H1 (cell line): ENCODE results near the gene LRRC49. TPM values are rescaled to one million over a fixed set of nuclear protein-coding genes. Genes with fewer than 3 reads are reported as not detected.

Experiments
- CTCF ChIA-PET: fragments of 300-600 bp; sonication (Branson Sonifier 250); formaldehyde crosslinking; loops from one replicate; lab custom pipeline; 2021; ENCODE audit not compliant: partially characterized antibody; lab: Charles Lee
- POLR2A ChIA-PET: fragments of 300-600 bp; sonication (Branson Sonifier 250); formaldehyde crosslinking; loops from one replicate; lab custom pipeline; 2021; ENCODE audit warnings: inconsistent platforms; ENCODE audit not compliant: partially characterized antibody; lab: Charles Lee
- DNase-seq, 2 experiments: peaks; one replicate each; pipeline versions ENCODE4 v3.0.0 to v3.0.0-alpha.2; 2010 to 2022; ENCODE audit warnings: low spot score in 2 of 2, low read depth in 1 of 2, mixed read lengths in 1 of 2
- FAIRE-seq: peaks from 2 replicates; lab custom pipeline; 2011; peaks lifted over from hg19 to GRCh38; lab: Jason Lieb, UNC
- H2AFZ ChIP-seq: 2 replicates; pipeline ENCODE4 v1.8.1; 2012; ENCODE audit warnings: low read length, inconsistent platforms
- H2AK5ac ChIP-seq: 2 replicates; pipeline ENCODE4 v1.6.1; 2013; ENCODE audit warnings: low read depth, low read length
- H2BK120ac ChIP-seq: replicated peaks from 2 replicates; pipeline ENCODE3; 2013; ENCODE audit warnings: low read depth, low read length, inconsistent platforms
- H2BK12ac ChIP-seq: 2 replicates; pipeline ENCODE4 v1.6.1; 2013; ENCODE audit warnings: low read depth, low read length
- H2BK15ac ChIP-seq: 2 replicates; pipeline ENCODE4 v1.6.1; 2013; ENCODE audit warnings: low read length
- H2BK20ac ChIP-seq: 2 replicates; pipeline ENCODE4 v1.6.1; 2013; ENCODE audit warnings: low read length
- H2BK5ac ChIP-seq: 2 replicates; pipeline ENCODE4 v1.6.1; 2013; ENCODE audit warnings: low read depth, low read length
- H3K14ac ChIP-seq: 2 replicates; pipeline ENCODE4 v1.6.1; 2013; ENCODE audit warnings: inconsistent platforms; ENCODE audit not compliant: insufficient read length
- H3K18ac ChIP-seq: 2 replicates; pipeline ENCODE4 v1.6.1; 2013; ENCODE audit warnings: low read length; ENCODE audit errors: extremely low read depth
- H3K23ac ChIP-seq: 2 replicates; pipeline ENCODE4 v1.6.1; 2013; ENCODE audit warnings: inconsistent platforms; ENCODE audit not compliant: insufficient read length
- H3K23me2 ChIP-seq: 2 replicates; pipeline ENCODE4 v1.6.1; 2013; ENCODE audit warnings: low read depth, low read length
- H3K27ac ChIP-seq: 2 replicates; pipeline ENCODE4 v1.6.1; 2011; ENCODE audit warnings: low read depth, low read length, inconsistent platforms
- H3K27me3 ChIP-seq, 4 experiments: replicated peaks in 1 of 4; 1 replicate in 1 of 4; 2 replicates in 3 of 4; pipeline versions ENCODE4 v1.6.1 to v1.8.1; 2011 to 2013; ENCODE audit warnings: low read length in 3 of 4, mild to moderate bottlenecking in 3 of 4, inconsistent platforms in 2 of 4, mixed read lengths in 2 of 4, moderate library complexity in 1 of 4; ENCODE audit not compliant: control insufficient read depth in 3 of 4, insufficient read depth in 3 of 4; ENCODE audit errors: extremely low read depth in 1 of 4
- H3K36me3 ChIP-seq, 4 experiments: 2 replicates each; pipeline versions ENCODE4 v1.6.1 to v1.8.1; 2011 to 2013; ENCODE audit warnings: mild to moderate bottlenecking in 4 of 4, low read length in 3 of 4, moderate library complexity in 2 of 4, control low read depth in 1 of 4, inconsistent platforms in 1 of 4; ENCODE audit not compliant: insufficient read depth in 4 of 4, control insufficient read depth in 2 of 4
- H3K4ac ChIP-seq: replicated peaks from 2 replicates; pipeline ENCODE3; 2013; ENCODE audit warnings: low read length, low read depth, mixed read lengths, inconsistent platforms; ENCODE audit not compliant: insufficient read length
- H3K4me1 ChIP-seq, 4 experiments: replicated peaks in 1 of 4; 1 replicate in 1 of 4; 2 replicates in 3 of 4; pipeline versions ENCODE4 v1.6.1 to v1.8.1; 2011 to 2013; ENCODE audit warnings: low read length in 3 of 4, inconsistent platforms in 2 of 4, mixed read lengths in 1 of 4; ENCODE audit not compliant: insufficient read depth in 4 of 4, control insufficient read depth in 3 of 4
- H3K4me2 ChIP-seq, 2 experiments: 2 replicates each; pipeline versions ENCODE4 v1.6.1 to v1.8.1; 2011 to 2013; ENCODE audit warnings: low read depth in 2 of 2, low read length in 2 of 2, control low read depth in 1 of 2, inconsistent platforms in 1 of 2, mild to moderate bottlenecking in 1 of 2; ENCODE audit not compliant: insufficient read depth in 1 of 2
- H3K4me3 ChIP-seq, 4 experiments: fragments of 200-600, 300-600 bp in 1 of 4; sonication (generic), shearing (Covaris generic), sonication (Bioruptor Twin) in 1 of 4; 2 replicates each; pipeline versions ENCODE4 v1.5.1 to v1.8.1; 2011 to 2016; ENCODE audit warnings: low read length in 4 of 4, low read depth in 3 of 4, control low read depth in 2 of 4, inconsistent platforms in 2 of 4, mild to moderate bottlenecking in 2 of 4, mixed read lengths in 1 of 4, moderate library complexity in 1 of 4; ENCODE audit not compliant: insufficient read depth in 2 of 4; ENCODE audit errors: extremely low read depth in 1 of 4
- H3K56ac ChIP-seq: replicated peaks from 2 replicates; pipeline ENCODE3; 2013; ENCODE audit warnings: low read depth, mild to moderate bottlenecking, mixed read lengths, low read length, inconsistent platforms; ENCODE audit not compliant: insufficient read length
- H3K79me1 ChIP-seq: 2 replicates; pipeline ENCODE4 v1.6.1; 2013; ENCODE audit warnings: low read depth, low read length, control low read depth
- H3K79me2 ChIP-seq, 2 experiments: 2 replicates each; pipeline versions ENCODE4 v1.6.1 to v1.8.1; 2012 to 2013; ENCODE audit warnings: low read length in 2 of 2, mild to moderate bottlenecking in 2 of 2, inconsistent platforms in 1 of 2; ENCODE audit not compliant: insufficient read depth in 2 of 2, control insufficient read depth in 1 of 2
- H3K9ac ChIP-seq, 4 experiments: replicated peaks in 1 of 4; 1 replicate in 1 of 4; 2 replicates in 3 of 4; pipeline versions ENCODE4 v1.6.1 to v1.8.1; 2011 to 2013; ENCODE audit warnings: low read depth in 3 of 4, low read length in 3 of 4, control low read depth in 2 of 4, mild to moderate bottlenecking in 2 of 4, moderate library complexity in 2 of 4, inconsistent platforms in 1 of 4; ENCODE audit errors: extremely low read depth in 1 of 4
- H3K9me3 ChIP-seq, 2 experiments: 2 replicates each; pipeline versions ENCODE4 v1.6.1 to v1.8.1; 2012 to 2013; ENCODE audit warnings: mild to moderate bottlenecking in 2 of 2, moderate library complexity in 2 of 2, control low read depth in 1 of 2, inconsistent platforms in 1 of 2, low read depth in 1 of 2, low read length in 1 of 2, mixed read lengths in 1 of 2; ENCODE audit not compliant: insufficient read depth in 2 of 2
- H4K20me1 ChIP-seq, 2 experiments: replicated peaks in 1 of 2; 2 replicates each; pipeline versions ENCODE3 to v1.8.1; 2011 to 2013; ENCODE audit warnings: inconsistent platforms in 2 of 2, low read length in 2 of 2, mild to moderate bottlenecking in 1 of 2; ENCODE audit not compliant: insufficient read depth in 2 of 2, control insufficient read depth in 1 of 2
- H4K5ac ChIP-seq: 2 replicates; pipeline ENCODE4 v1.6.1; 2013; ENCODE audit warnings: low read length, low read depth, mixed read lengths, inconsistent platforms; ENCODE audit not compliant: insufficient read length
- H4K8ac ChIP-seq: 2 replicates; pipeline ENCODE4 v1.8.0; 2013; ENCODE audit warnings: mild to moderate bottlenecking, moderate library complexity, low read length, inconsistent platforms; ENCODE audit not compliant: insufficient read depth; ENCODE audit errors: extremely low read depth
- H4K91ac ChIP-seq: replicated peaks from 2 replicates; pipeline ENCODE3; 2013; ENCODE audit warnings: low read length, mixed read lengths, inconsistent platforms; ENCODE audit not compliant: insufficient read length
- BACH1 ChIP-seq: IDR thresholded peaks from 2 replicates; pipeline ENCODE4 v1.6.1; 2012; ENCODE audit warnings: low read length, improper control_type of control experiment
- BRCA1 ChIP-seq: IDR thresholded peaks from 2 replicates; pipeline ENCODE4 v1.6.1; 2012; ENCODE audit warnings: low read depth, low read length, improper control_type of control experiment
- CEBPB ChIP-seq: IDR thresholded peaks from 2 replicates; pipeline ENCODE4 v1.6.1; 2012; ENCODE audit warnings: low read depth, low read length
- CHD2 ChIP-seq: IDR thresholded peaks from 2 replicates; pipeline ENCODE4 v1.6.1; 2012; ENCODE audit warnings: low read length, improper control_type of control experiment
- FOSL1 ChIP-seq: IDR thresholded peaks from 2 replicates; pipeline ENCODE4 v1.6.1; 2011; ENCODE audit warnings: mild to moderate bottlenecking, low read depth, low read length, moderate library complexity; ENCODE audit not compliant: insufficient read depth
- JUND ChIP-seq: IDR thresholded peaks from 2 replicates; pipeline ENCODE4 v1.6.1; 2011; ENCODE audit warnings: mild to moderate bottlenecking, improper control_type of control experiment, low read length
- PHF8 ChIP-seq: fragments of 200-600 bp; sonication (generic); conservative IDR thresholded peaks from 2 replicates; pipeline ENCODE4 v1.7.1; 2012; ENCODE audit warnings: low read depth, mild to moderate bottlenecking, inconsistent platforms, low read length, moderate library complexity
- POLR2AphosphoS5 ChIP-seq: IDR thresholded peaks from 2 replicates; pipeline ENCODE4 v1.6.1; 2011; ENCODE audit warnings: low read depth, low read length
- RFX5 ChIP-seq: IDR thresholded peaks from 2 replicates; pipeline ENCODE4 v1.6.1; 2011; ENCODE audit warnings: low read depth, low read length, improper control_type of control experiment, borderline replicate concordance
- RNF2 ChIP-seq: fragments of 200-900, 300-1000 bp; sonication (generic); IDR thresholded peaks from 2 replicates; pipeline ENCODE4 v1.7.1; 2016; ENCODE audit warnings: borderline replicate concordance, low read depth, mild to moderate bottlenecking, antibody characterized with exemption, low read length; ENCODE audit not compliant: poor library complexity, severe bottlenecking; ENCODE audit errors: missing control alignments
- SP2 ChIP-seq: IDR thresholded peaks from 2 replicates; pipeline ENCODE4 v1.6.1; 2012; ENCODE audit warnings: mild to moderate bottlenecking, low read length, inconsistent platforms
- SP4 ChIP-seq: IDR thresholded peaks from 2 replicates; pipeline ENCODE4 v1.6.1; 2012; ENCODE audit warnings: low read length, inconsistent platforms
- SUZ12 ChIP-seq: fragments of 200-600 bp; sonication (generic); IDR thresholded peaks from 2 replicates; pipeline ENCODE4 v1.6.1; 2012; ENCODE audit warnings: mild to moderate bottlenecking, inconsistent platforms, low read length, moderate library complexity, mixed read lengths
- ZNF274 ChIP-seq: IDR thresholded peaks from 2 replicates; pipeline ENCODE4 v1.7.0; 2012; ENCODE audit warnings: low read length, borderline replicate concordance; ENCODE audit errors: extremely low read depth
- WGBS, 2 experiments: shearing (Covaris generic) in 1 of 2; methylation state at CpG; one replicate each; pipeline versions ENCODE4 v1.1.6 to v1.1.7; 2013 to 2015; ENCODE audit warnings: low lambda C conversion rate in 2 of 2, mixed read lengths in 2 of 2, inconsistent platforms in 1 of 2, low coverage in 1 of 2, missing lambda C conversion rate in 1 of 2; ENCODE audit not compliant: insufficient replicate concordance in 2 of 2, insufficient coverage in 1 of 2, insufficient read length in 1 of 2; ENCODE audit errors: extremely low coverage in 1 of 2, missing lambda C conversion rate in 1 of 2; 5-methylcytosine and 5-hydroxymethylcytosine counted together
- polyA plus RNA-seq, 7 experiments: library from polyadenylated mRNA; depleted of rRNA in 3 of 7; stranded (reverse) in 5 of 7; unstranded in 2 of 7; fragments of >200 nt in 5 of 7; fragments of 200-250 nt in 2 of 7; gene quantifications; 1 replicate in 5 of 7; 2 replicates in 1 of 7; 4 replicates in 1 of 7; pipeline versions ENCODE4 v1.2.1 to v1.2.3, GENCODE V29; 2011 to 2013; ENCODE audit warnings: missing spikeins in 2 of 7, mixed read lengths in 2 of 7
- total RNA-seq: library from RNA; stranded (reverse); fragmentation: NEBNext Ultra II Directional; extraction: Animal tissue kit (Norgen Biotek cat#: 25700); gene quantifications from 2 replicates; pipeline ENCODE4 v1.2.1, GENCODE V29; 2021

Gene LRRC49
- total and polyA plus RNA-seq, 2 of the 8 experiments (the other 6 are each of a cell fraction or from before 2014, with no cell fraction given): 5.0 to 10.4 TPM

GRCh38 chr15:71015342-71015741 lies 122.7 kb downstream of the LRRC49 start:
- Histone ChIP-seq H3K9ac (no peak overlapping the region), H2BK20ac (no peak overlapping the region), H3K4me3 (no peak overlapping the region), H3K23me2 (no peaks in the 10 kb centered on the region), H2AK5ac (no peak overlapping the region), H2BK15ac (no peak overlapping the region), H3K4ac (no peak overlapping the region), H4K5ac (no peak overlapping the region), H3K4me2 (no peak overlapping the region), H3K56ac (no peak overlapping the region), H3K27ac (no peak overlapping the region), H2BK5ac (no peak overlapping the region), H3K79me2 (no peaks in the 10 kb centered on the region), H3K23ac (no peak overlapping the region), H3K14ac (no peak overlapping the region), H3K4me1 (no peaks in the 10 kb centered on the region), H4K8ac (no peak overlapping the region), H2AFZ (no peak overlapping the region), H3K79me1 (no peaks in the 10 kb centered on the region), H3K36me3 (no peaks in the 10 kb centered on the region), H3K27me3 (no peaks in the 10 kb centered on the region)
- WGBS, 2 experiments: 88% methylated on average over 8 of the region's 8 CpGs; no CpG with 5 or more reads in 1 of the 2 experiments
- DNase-seq: no peak
- CTCF ChIA-PET: interaction anchor here (1.0 to 1.2 kb wide), 3 partner anchors 33 to 88 kb away, joined by 4 read pairs; no protein-coding TSS in a partner anchor
- POLR2A ChIA-PET: no interaction called here
- TF ChIP-seq RNF2 (no peak), CHD2 (no peak), PHF8 (no peak), BRCA1 (no peak), SP4 (no peak), BACH1 (no peak), CEBPB (no peak), RFX5 (no peak), JUND (no peak), POLR2AphosphoS5 (no peak), SUZ12 (no peak), ZNF274 (no peak), FOSL1 (no peak), SP2 (no peak)
- TF ChIP-seq, all 59 proteins: peak for 0
- H2BK120ac ChIP-seq: no peak overlapping the region
- no peak overlapping the region for H4K91ac ChIP-seq
- H3K9me3 ChIP-seq: no peaks in the 10 kb centered on the region
- H4K20me1 ChIP-seq: no peaks in the 10 kb centered on the region
- H2BK12ac ChIP-seq: no peak overlapping the region
- H3K18ac ChIP-seq: no peak overlapping the region
- FAIRE-seq: no peak
